ENCODE results near the gene IRAG1.

IRAG1 gene

DNA sequence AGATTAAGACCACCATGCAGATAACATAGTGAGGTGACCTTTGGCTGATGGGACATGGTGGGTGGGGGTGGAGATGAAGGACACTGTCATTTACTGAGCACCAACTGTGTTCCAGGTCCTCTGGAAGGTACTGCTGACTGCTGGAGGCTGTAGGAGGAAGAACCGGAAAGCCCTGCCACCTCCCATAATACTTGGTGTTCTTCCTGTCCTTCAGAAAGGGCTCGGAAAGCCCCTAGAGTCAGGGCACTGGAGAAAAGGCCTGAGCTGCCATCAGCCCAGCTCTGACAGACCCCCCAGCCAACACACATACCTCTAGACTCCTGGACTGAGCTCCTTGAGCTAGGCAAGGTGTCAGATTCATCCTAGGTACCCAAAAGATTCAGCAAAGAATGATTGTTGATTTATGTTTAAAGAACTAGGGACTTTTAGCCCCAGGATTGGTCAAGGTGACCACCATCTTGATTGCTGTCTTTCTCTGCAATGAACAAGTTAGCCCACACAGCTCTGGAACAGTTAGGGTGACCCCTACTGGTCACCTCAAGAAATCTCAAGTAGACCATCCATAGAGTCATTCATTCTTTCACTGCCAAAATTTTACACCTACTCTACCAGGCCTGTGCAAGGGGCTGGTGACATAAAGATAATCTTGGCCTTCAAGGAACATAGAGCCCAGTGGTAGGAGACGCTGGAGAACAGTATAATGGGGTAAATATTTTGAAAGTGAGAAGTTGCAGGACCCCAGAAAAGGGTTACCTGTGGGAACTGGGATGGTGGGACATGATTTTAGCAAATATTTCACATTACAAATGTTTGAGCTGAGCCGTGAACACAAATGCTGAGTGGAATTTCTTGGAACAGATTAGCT is 39.4 kb downstream of the IRAG1 start (continued):
- no peak for TF ChIP-seq SALL2 (tag by site-specific recombination; IDR thresholded peaks at IDR 0.05; ENCODE audit: borderline replicate concordance)
- peak; percentile 64 for TF ChIP-seq ZNF654 (tag by site-specific recombination; IDR thresholded peaks at IDR 0.05; ENCODE audit: low read depth)

DNA sequence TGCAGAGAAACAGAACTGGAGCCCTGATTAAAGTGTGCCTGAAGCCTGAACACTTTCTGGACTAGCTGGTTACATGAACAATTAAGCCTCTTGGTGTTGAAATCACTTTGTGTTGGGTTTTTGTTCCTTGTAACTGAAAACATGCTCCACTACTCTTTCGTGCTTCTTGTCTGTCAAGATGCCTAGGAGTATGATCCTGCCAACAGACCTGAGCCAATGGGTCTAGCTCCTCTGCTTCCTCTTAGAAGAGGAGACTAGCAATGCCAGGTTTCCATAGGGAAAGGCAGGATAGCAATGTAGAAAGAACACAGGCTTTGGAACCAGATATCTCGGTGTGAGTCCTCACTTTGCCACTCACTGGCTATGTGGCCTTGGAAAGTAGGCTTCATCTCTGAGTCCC is 40.3 kb downstream of the IRAG1 start:
- no peaks in the 10 kb centered on the region for H3K36me3 ChIP-seq (ENCODE audit: control insufficient read depth in 2 of 2, insufficient read depth in 1 of 2, low read length in 2 of 2)
- POLR2A ChIA-PET, result interaction anchor here (0.6 kb wide), 1 partner anchor 64 kb away, joined by 3 read pairs; no protein-coding TSS in a partner anchor
- CTCF ChIA-PET, result interaction anchor here (0.6 to 5.2 kb wide), 12 partner anchors 11 to 1786 kb away, joined by 3 to 41 read pairs (median 3); no protein-coding TSS in a partner anchor
- no peaks in the 10 kb centered on the region for H3K4me1 ChIP-seq (ENCODE audit: control insufficient read depth, insufficient read depth, low read length)
- no peaks in the 10 kb centered on the region for H3K9me3 ChIP-seq (ENCODE audit: control insufficient read depth, insufficient read depth, low read depth, low read length)
- no peak overlapping the region for H3K4me3 ChIP-seq (ENCODE audit: low read depth, low read length)
- TF ChIP-seq YY1 (tag by site-specific recombination; IDR thresholded peaks at IDR 0.05) (no peak), ZNF202 (tag by site-specific recombination; IDR thresholded peaks at IDR 0.05; ENCODE audit: borderline replicate concordance) (no peak)
- TF ChIP-seq, protein P1, sequence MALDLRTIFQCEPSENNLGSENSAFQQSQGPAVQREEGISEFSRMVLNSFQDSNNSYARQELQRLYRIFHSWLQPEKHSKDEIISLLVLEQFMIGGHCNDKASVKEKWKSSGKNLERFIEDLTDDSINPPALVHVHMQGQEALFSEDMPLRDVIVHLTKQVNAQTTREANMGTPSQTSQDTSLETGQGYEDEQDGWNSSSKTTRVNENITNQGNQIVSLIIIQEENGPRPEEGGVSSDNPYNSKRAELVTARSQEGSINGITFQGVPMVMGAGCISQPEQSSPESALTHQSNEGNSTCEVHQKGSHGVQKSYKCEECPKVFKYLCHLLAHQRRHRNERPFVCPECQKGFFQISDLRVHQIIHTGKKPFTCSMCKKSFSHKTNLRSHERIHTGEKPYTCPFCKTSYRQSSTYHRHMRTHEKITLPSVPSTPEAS (tag by site-specific recombination; IDR thresholded peaks at IDR 0.05), result no peak
- H3K27ac ChIP-seq (ENCODE audit: extremely low read depth, low read depth, low read length), result no peak overlapping the region

DNA sequence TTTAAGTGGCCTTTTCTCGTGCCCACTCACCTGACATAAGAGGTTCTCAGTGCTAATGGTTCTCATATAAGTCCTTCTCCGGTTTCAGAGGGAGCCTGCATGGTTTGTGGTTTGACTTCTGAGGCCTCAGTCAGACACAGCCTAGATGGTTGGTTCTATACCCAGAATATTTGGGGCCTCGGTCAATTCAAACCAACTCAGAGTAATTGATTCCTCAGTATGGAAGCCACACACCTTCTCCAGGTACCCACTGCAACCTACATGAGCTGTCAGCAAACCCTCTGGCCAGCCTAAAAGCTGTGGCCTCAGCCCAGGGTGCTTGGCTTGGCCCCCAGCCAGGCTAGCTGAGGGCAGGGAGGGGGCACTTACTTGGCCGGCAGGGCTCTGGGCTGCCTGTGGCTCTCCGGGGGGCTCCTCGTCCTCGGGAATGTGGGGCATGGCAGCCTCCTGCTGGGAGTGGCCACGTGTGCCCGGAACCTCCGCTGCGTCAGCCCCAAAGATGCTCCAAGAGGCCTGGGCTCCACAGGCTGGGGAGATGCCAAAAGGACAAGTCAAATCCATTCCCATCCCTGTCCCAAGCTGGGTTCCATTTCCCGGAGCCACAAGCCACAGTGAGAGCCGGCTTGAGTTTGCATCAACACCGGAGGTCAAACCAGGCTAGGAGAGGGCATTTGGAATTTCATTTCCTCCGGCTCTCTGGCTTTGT is 41.7 kb downstream of the IRAG1 start:
- TF ChIP-seq, protein P2, sequence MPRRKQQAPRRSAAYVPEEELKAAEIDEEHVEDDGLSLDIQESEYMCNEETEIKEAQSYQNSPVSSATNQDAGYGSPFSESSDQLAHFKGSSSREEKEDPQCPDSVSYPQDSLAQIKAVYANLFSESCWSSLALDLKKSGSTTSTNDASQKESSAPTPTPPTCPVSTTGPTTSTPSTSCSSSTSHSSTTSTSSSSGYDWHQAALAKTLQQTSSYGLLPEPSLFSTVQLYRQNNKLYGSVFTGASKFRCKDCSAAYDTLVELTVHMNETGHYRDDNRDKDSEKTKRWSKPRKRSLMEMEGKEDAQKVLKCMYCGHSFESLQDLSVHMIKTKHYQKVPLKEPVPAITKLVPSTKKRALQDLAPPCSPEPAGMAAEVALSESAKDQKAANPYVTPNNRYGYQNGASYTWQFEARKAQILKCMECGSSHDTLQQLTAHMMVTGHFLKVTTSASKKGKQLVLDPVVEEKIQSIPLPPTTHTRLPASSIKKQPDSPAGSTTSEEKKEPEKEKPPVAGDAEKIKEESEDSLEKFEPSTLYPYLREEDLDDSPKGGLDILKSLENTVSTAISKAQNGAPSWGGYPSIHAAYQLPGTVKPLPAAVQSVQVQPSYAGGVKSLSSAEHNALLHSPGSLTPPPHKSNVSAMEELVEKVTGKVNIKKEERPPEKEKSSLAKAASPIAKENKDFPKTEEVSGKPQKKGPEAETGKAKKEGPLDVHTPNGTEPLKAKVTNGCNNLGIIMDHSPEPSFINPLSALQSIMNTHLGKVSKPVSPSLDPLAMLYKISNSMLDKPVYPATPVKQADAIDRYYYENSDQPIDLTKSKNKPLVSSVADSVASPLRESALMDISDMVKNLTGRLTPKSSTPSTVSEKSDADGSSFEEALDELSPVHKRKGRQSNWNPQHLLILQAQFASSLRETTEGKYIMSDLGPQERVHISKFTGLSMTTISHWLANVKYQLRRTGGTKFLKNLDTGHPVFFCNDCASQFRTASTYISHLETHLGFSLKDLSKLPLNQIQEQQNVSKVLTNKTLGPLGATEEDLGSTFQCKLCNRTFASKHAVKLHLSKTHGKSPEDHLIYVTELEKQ (tag by site-specific recombination; IDR thresholded peaks at IDR 0.05; ENCODE audit: borderline replicate concordance), result no peak
- TF ChIP-seq ZNF366 (tag by site-specific recombination; conservative IDR thresholded peaks at IDR 0.05) (no peak), GLIS1 (tag by site-specific recombination; IDR thresholded peaks at IDR 0.05) (peak; percentile 50), TRIM28 (IDR thresholded peaks at IDR 0.05; ENCODE audit: borderline replicate concordance, low read length) (no peak), GLIS2 (tag by site-specific recombination; IDR thresholded peaks at IDR 0.05) (0 out of 2 replicates have a peak, but pooled peaks have one; percentile 22), ZNF664 (tag by site-specific recombination; IDR thresholded peaks at IDR 0.05) (no peak), ZNF23 (tag by site-specific recombination; IDR thresholded peaks at IDR 0.05; ENCODE audit: borderline replicate concordance) (no peak), ZIC2 (tag by site-specific recombination; IDR thresholded peaks at IDR 0.05) (peak; percentile 85), OSR2 (tag by site-specific recombination; IDR thresholded peaks at IDR 0.05) (no peak)
- TF ChIP-seq, protein P3, sequence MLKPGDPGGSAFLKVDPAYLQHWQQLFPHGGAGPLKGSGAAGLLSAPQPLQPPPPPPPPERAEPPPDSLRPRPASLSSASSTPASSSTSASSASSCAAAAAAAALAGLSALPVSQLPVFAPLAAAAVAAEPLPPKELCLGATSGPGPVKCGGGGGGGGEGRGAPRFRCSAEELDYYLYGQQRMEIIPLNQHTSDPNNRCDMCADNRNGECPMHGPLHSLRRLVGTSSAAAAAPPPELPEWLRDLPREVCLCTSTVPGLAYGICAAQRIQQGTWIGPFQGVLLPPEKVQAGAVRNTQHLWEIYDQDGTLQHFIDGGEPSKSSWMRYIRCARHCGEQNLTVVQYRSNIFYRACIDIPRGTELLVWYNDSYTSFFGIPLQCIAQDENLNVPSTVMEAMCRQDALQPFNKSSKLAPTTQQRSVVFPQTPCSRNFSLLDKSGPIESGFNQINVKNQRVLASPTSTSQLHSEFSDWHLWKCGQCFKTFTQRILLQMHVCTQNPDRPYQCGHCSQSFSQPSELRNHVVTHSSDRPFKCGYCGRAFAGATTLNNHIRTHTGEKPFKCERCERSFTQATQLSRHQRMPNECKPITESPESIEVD (tag by site-specific recombination; IDR thresholded peaks at IDR 0.05), result 0 out of 2 replicates have a peak, but pooled peaks have one; percentile 11
- ChIA-PET POLR2A (no interaction called here), CTCF (interaction anchor here (5.2 kb wide), 1 partner anchor 13 kb away, joined by 41 read pairs; no protein-coding TSS in a partner anchor)
- no peak overlapping the region for H3K27ac ChIP-seq (ENCODE audit: extremely low read depth, low read depth, low read length)
- H3K4me1 ChIP-seq (ENCODE audit: control insufficient read depth, insufficient read depth, low read length), result no peaks in the 10 kb centered on the region
- no peaks in the 10 kb centered on the region for H3K9me3 ChIP-seq (ENCODE audit: control insufficient read depth, insufficient read depth, low read depth, low read length)
- no peaks in the 10 kb centered on the region for H3K36me3 ChIP-seq (ENCODE audit: control insufficient read depth in 2 of 2, insufficient read depth in 1 of 2, low read length in 2 of 2)
- no peak overlapping the region for H3K4me3 ChIP-seq (ENCODE audit: low read depth, low read length)
